T47D (cell line): Measurements from ENCODE around the gene GLIS1.

Source experiments
- DNase-seq, 2 experiments: peaks; one replicate each; pipeline versions ENCODE4 v3.0.0 to v3.0.0-alpha.2; 2011 to 2012; ENCODE audit warnings: low read depth in 1 of 2, low spot score in 1 of 2
- JUND ChIP-seq: IDR thresholded peaks from 2 replicates; pipeline ENCODE4 v1.6.1; 2012; ENCODE audit warnings: low read depth
- in situ Hi-C: cut with HindIII; loops from 2 replicates; pipeline ENCODE4 v1.10.0; 2016; ENCODE audit warnings: low sequenced_read_pairs, low pct_unique_long_range_greater_than_20kb

Gene GLIS1

GRCh38 chr1:53606197-53606596 is 132.8 kb downstream of the GLIS1 start:
- DNase-seq: no peak
- in situ Hi-C loops: no loop called here
- TF ChIP-seq JUND: no peak

- TF ChIP-seq JUND: no peak
- DNase-seq: no peak
- in situ Hi-C loops: no loop called here
Measured at GRCh38 chr1:53605181-53605580, 133.8 kb downstream of the GLIS1 start.

DNA sequence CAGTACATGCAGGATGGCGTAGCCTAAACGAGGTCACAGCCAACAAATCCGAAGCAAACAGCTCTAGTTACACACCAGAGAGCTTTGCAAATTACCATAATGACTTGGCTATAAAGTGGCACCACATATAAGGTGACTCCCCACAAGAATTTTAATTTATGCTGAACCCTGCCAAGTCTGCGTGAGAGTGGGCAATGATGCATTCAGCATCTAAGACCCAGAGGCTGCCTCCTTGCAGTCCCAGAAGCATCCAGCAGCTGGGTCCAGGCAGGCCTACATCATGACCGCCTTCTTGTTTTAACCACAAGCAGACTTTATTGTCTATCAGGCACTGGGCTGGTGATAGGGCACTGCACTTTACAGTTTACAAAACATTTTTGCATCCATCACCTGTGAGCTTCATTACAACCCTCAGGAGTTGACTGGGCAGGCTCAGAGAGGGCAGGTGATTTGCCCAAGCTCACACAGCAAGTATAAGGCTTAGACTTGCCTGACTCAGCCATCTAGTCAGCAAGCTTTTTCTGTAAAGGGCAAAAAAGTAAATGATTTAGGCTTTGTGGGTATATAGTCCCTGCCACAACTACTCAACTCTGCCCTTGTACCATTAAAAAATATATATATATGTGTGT is 134.6 kb downstream of the GLIS1 start:
- in situ Hi-C loops: no loop called here
- no peak for TF ChIP-seq JUND
- no peak for DNase-seq

- in situ Hi-C loops: no loop called here
- no peak for DNase-seq
- TF ChIP-seq JUND: no peak
Measured at GRCh38 chr1:53603431-53603830, 135.5 kb downstream of the GLIS1 start.

DNA sequence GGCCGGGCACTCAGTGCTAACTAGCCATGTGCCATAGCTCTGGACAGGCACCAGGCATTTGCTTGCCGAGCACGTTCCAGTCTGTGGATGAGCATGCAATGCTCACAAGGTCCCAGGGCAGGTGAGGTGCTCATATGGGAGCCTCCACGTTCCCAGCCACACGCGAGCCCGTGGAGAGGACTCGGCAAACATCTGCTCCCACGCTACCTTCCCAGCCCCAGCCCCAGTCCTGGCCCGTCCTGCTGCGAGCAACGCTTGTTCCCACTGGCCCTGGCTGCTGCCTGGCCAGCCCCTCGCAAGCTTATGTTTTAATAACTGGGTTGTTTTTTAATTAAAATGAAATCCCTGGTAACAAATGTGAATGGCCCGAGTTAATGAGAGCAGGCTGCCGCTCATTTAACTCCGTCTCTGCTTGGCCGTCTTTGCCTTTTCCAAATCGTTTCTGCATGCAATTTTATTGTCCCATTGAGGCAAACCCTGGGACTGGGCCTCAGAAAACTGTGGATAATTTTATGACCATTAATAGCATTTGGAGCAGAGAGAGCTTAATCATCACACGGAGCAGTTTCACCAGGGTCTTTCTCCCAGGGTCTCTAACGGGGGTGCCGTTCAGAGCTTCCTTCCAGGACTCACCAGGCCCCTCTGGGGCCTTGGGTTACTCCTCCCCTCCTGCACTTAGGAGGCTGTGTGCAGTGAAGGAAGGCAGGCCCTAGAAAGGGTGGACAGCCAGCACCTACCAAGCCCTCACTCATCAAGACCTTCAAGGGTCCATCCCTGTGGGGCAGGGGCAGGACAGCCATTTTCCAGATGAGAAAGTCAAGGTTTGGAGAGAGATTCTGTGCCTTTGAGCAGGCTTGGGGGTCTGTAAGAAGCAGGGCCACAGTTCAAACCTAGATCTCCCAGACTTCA is 136.8 kb downstream of the GLIS1 start:
- no peak for TF ChIP-seq JUND
- in situ Hi-C loops: no loop called here
- DNase-seq: no peak

GRCh38 chr1:53601031-53601745 is 137.8 kb downstream of the GLIS1 start:
- in situ Hi-C loops: no loop called here
- TF ChIP-seq JUND: no peak
- DNase-seq: no peak

- no peak for TF ChIP-seq JUND
- no peak for DNase-seq
- in situ Hi-C loops: no loop called here
Measured at GRCh38 chr1:53600561-53600960, 138.4 kb downstream of the GLIS1 start.

- TF ChIP-seq JUND: no peak
- in situ Hi-C loops: no loop called here
- DNase-seq: no peak
Measured at GRCh38 chr1:53600001-53600400, 139.0 kb downstream of the GLIS1 start.

- in situ Hi-C loops: no loop called here
- no peak for TF ChIP-seq JUND
- DNase-seq: no peak
Measured at GRCh38 chr1:53599481-53599880, 139.5 kb downstream of the GLIS1 start.

GRCh38 chr1:53598966-53599365 is 140.0 kb downstream of the GLIS1 start:
- in situ Hi-C loops: no loop called here
- no peak for DNase-seq
- no peak for TF ChIP-seq JUND

GRCh38 chr1:53595906-53596305 is 143.1 kb downstream of the GLIS1 start:
- DNase-seq: no peak
- TF ChIP-seq JUND: no peak
- in situ Hi-C loops: no loop called here

DNA sequence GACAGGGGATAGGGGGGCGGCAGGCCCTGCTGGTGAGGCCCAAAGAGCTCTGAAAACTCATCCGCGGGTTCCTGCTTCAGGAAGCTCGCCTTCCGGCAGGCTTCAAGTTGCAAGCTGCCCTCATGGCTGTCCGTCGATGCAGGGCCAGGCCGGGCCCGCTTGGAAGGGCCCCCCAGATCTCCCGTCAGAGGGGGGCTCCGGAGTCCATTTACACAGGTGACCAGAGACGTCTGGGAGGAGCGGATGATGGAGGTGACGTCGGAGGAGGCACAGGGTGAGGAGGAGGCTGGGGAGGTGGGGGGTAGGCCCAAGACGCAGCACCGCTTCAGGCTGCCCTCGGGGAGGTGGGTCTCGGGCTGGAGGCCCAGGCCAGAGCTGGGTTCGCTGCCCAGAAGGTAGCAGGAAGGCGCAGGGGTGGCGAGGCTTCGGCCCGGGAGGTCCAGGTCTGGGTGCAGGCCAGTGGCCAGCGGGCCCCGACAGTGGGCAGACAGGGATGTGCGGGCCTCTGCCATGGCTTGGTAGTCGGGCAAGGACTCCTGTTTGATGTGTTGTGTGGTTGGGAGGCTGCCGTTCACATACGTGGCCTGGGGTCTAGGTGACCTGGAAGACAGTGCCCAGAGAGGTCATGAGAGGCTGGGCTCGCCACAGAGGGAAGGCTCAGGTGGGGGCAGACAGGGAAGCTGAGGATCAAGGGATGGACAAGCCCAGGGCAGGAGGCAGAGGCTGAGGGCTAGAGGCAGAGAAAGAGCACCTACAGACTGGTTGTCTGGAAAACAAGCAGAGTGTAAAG is 144.4 kb downstream of the GLIS1 start:
- no peak for TF ChIP-seq JUND
- in situ Hi-C loops: no loop called here
- DNase-seq: no peak
